Measurements from ENCODE around the gene ADAM23.

- no peak for TF ChIP-seq PRDM15 (CRISPR knock-in tag; IDR thresholded peaks at IDR 0.05)
- TF ChIP-seq DPF2 (CRISPR knock-in tag; IDR thresholded peaks at IDR 0.05; ENCODE audit: borderline replicate concordance, low read depth): no peak
- TF ChIP-seq KDM1A (CRISPR knock-in tag; IDR thresholded peaks at IDR 0.05): no peak
- TF ChIP-seq CC2D1A (CRISPR knock-in tag; IDR thresholded peaks at IDR 0.05): no peak
- TF ChIP-seq ZNF263 (CRISPR knock-in tag; IDR thresholded peaks at IDR 0.05): no peak
- TF ChIP-seq ZNF253 (CRISPR knock-in tag; IDR thresholded peaks at IDR 0.05; ENCODE audit: borderline replicate concordance): no peak
- no peak for TF ChIP-seq GATA4 (IDR thresholded peaks at IDR 0.05; ENCODE audit: borderline replicate concordance, low read depth)
Measured at GRCh38 chr2:206502729-206503128, 59.4 kb downstream of the ADAM23 start.

Measured in HepG2 (cell line).